ENCODE results near the gene FREY1.

Gene FREY1

GRCh38 chr11:45895553-45896259, 11.4 kb downstream of the FREY1 start:
- no peak for DNase-seq (ENCODE audit: low read depth, low spot score)

- DNase-seq (ENCODE audit: low read depth, low spot score): no peak
Observed at GRCh38 chr11:45894555-45895247, 12.4 kb downstream of the FREY1 start.

- no peak for DNase-seq (ENCODE audit: low read depth, low spot score)
Observed at GRCh38 chr11:45892856-45893255, 14.2 kb downstream of the FREY1 start.

GRCh38 chr11:45890886-45891550, 16.1 kb downstream of the FREY1 start:
- no peak for DNase-seq (ENCODE audit: low read depth, low spot score)

GRCh38 chr11:45889966-45890365, 17.1 kb downstream of the FREY1 start:
- DNase-seq (ENCODE audit: low read depth, low spot score): no peak

- no peak for DNase-seq (ENCODE audit: low read depth, low spot score)
Observed at GRCh38 chr11:45889555-45889954, 17.5 kb downstream of the FREY1 start.

- no peak for DNase-seq (ENCODE audit: low read depth, low spot score)
Observed at GRCh38 chr11:45887587-45887986, 19.5 kb downstream of the FREY1 start.

GRCh38 chr11:45886816-45887520, 20.1 kb downstream of the FREY1 start:
- DNase-seq (ENCODE audit: low read depth, low spot score): no peak

GRCh38 chr11:45885921-45886721, 20.9 kb downstream of the FREY1 start:
- peak; percentile 45 for DNase-seq (ENCODE audit: low read depth, low spot score)

GRCh38 chr11:45885274-45885920, 21.7 kb downstream of the FREY1 start, which contains the start of gene MAPK8IP1:
Gene MAPK8IP1, plus strand, starts transcription at chr11:45885651. Its CDS starts 170 bp downstream, at chr11:45885821.
- DNase-seq (ENCODE audit: low read depth, low spot score): peak; percentile 83

GRCh38 chr11:45884596-45885185, 22.4 kb downstream of the FREY1 start:
- DNase-seq (ENCODE audit: low read depth, low spot score): no peak

- DNase-seq (ENCODE audit: low read depth, low spot score): no peak
Observed at GRCh38 chr11:45881708-45882368, 25.2 kb downstream of the FREY1 start.

GRCh38 chr11:45880772-45881570, 26.1 kb downstream of the FREY1 start:
- no peak for DNase-seq (ENCODE audit: low read depth, low spot score)

GRCh38 chr11:45879803-45880686, 27.0 kb downstream of the FREY1 start:
- no peak for DNase-seq (ENCODE audit: low read depth, low spot score)

- no peak for DNase-seq (ENCODE audit: low read depth, low spot score)
Observed at GRCh38 chr11:45877845-45878244, 29.2 kb downstream of the FREY1 start.

- DNase-seq (ENCODE audit: low read depth, low spot score): no peak
Observed at GRCh38 chr11:45877221-45877620, 29.9 kb downstream of the FREY1 start.

GRCh38 chr11:45876401-45876800, 30.7 kb downstream of the FREY1 start:
- DNase-seq (ENCODE audit: low read depth, low spot score): peak; percentile 33

All from ELF-1 (cell line).